Prostate gland (tissue), 2 donors: ENCODE measurements around the gene ADAMTS14. TPM values are rescaled to one million over a fixed set of nuclear protein-coding genes. Genes with fewer than 3 reads are reported as not detected.
"Not testable (repeated sequence)": the region's sequence is repeated elsewhere in the genome, so short reads cannot be mapped to it uniquely, and the experiment has no call there.

Source experiments
- DNase-seq: peaks from one replicate; pipeline ENCODE4 v3.0.0-alpha.2; 2019; ENCODE audit warnings: low spot score
- H3K27ac ChIP-seq, 2 donors: fragments of 200-600 bp; sonication (generic); 2 replicates each; pipeline ENCODE4 v1.5.1; 2017 to 2019
- H3K27me3 ChIP-seq: fragments of 200-600 bp; sonication (generic); replicated peaks from 2 replicates; pipeline ENCODE4 v1.5.1; 2019; ENCODE audit not compliant: insufficient read depth
- H3K36me3 ChIP-seq, 2 donors: fragments of 200-600 bp; sonication (generic); 1 replicate in 1 of 2; 2 replicates in 1 of 2; pipeline versions ENCODE4 v1.5.1 to v1.8.1; 2017 to 2019
- H3K4me1 ChIP-seq: fragments of 200-600 bp; sonication (generic); replicated peaks from 2 replicates; pipeline ENCODE4 v1.5.1; 2019
- H3K4me3 ChIP-seq, 2 donors: fragments of 200-600 bp; sonication (generic); 2 replicates each; pipeline ENCODE4 v1.5.1; 2017 to 2019
- H3K9me3 ChIP-seq: fragments of 200-600 bp; sonication (generic); 2 replicates; pipeline ENCODE4 v1.5.1; 2017
- POLR2A ChIP-seq: fragments of 450-650 bp; IDR thresholded peaks from one replicate; pipeline ENCODE4 v1.6.1; 2016; ENCODE audit warnings: antibody characterized with exemption, mild to moderate bottlenecking
- POLR2AphosphoS5 ChIP-seq: sonication (generic); formaldehyde crosslinking; IDR thresholded peaks from one replicate; pipeline ENCODE4 v1.6.1; 2017; ENCODE audit warnings: antibody characterized with exemption
- WGBS: methylation state at CpG from one replicate; pipeline ENCODE4 v1.1.5; 2018; 5-methylcytosine and 5-hydroxymethylcytosine counted together
- intact Hi-C: fragments of 100-400 bp; cut with DNase I; formaldehyde crosslinking; loops from one replicate; pipeline ENCODE4 v1.14.2; 2022
- total RNA-seq, 2 donors: library from RNA; depleted of rRNA; stranded (reverse); fragments of >200 nt; gene quantifications; one replicate each; pipeline ENCODE4 v1.1.0, GENCODE V29; 2016
- TF ChIP-seq, protein P1 (sequence below), 4 experiments: fragments of 200-600 bp in 2 of 4; fragments of 450-650 bp in 2 of 4; sonication (generic) in 2 of 4; IDR thresholded peaks; 1 replicate in 3 of 4; 2 replicates in 1 of 4; pipeline ENCODE4 v1.5.1; 2016 to 2019; ENCODE audit warnings: antibody characterized with exemption in 4 of 4, mild to moderate bottlenecking in 2 of 4, moderate library complexity in 2 of 4

Gene ADAMTS14
- total RNA-seq, 2 donors from 2014 or later: 0.28 TPM; not detected in 1

GRCh38 chr10:70762441-70763175, 90.3 kb downstream of the ADAMTS14 start:
- WGBS: 86% methylated on average over 7 of the region's 7 CpGs
- Histone ChIP-seq H3K9me3 (no peaks in the 10 kb centered on the region), H3K27me3 (no peaks in the 10 kb centered on the region), H3K27ac (no peak overlapping the region), H3K36me3 (no peaks in the 10 kb centered on the region), H3K4me1 (no peaks in the 10 kb centered on the region), H3K4me3 (no peak overlapping the region)
- no peak for TF ChIP-seq POLR2AphosphoS5
- TF ChIP-seq POLR2A: no peak
- TF ChIP-seq, protein P1, sequence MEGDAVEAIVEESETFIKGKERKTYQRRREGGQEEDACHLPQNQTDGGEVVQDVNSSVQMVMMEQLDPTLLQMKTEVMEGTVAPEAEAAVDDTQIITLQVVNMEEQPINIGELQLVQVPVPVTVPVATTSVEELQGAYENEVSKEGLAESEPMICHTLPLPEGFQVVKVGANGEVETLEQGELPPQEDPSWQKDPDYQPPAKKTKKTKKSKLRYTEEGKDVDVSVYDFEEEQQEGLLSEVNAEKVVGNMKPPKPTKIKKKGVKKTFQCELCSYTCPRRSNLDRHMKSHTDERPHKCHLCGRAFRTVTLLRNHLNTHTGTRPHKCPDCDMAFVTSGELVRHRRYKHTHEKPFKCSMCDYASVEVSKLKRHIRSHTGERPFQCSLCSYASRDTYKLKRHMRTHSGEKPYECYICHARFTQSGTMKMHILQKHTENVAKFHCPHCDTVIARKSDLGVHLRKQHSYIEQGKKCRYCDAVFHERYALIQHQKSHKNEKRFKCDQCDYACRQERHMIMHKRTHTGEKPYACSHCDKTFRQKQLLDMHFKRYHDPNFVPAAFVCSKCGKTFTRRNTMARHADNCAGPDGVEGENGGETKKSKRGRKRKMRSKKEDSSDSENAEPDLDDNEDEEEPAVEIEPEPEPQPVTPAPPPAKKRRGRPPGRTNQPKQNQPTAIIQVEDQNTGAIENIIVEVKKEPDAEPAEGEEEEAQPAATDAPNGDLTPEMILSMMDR (IDR thresholded peaks at IDR 0.05): no peak
- DNase-seq: no peak
- intact Hi-C loops: no loop called here

- intact Hi-C loops: no loop called here
- Histone ChIP-seq H3K27ac (no peak overlapping the region), H3K4me3 (no peak overlapping the region), H3K4me1 (no peaks in the 10 kb centered on the region), H3K36me3 (no peaks in the 10 kb centered on the region), H3K27me3 (no peaks in the 10 kb centered on the region), H3K9me3 (no peaks in the 10 kb centered on the region)
- DNase-seq: no peak
- 69% methylated on average over 3 of the region's 3 CpGs for WGBS
- no peak for TF ChIP-seq POLR2AphosphoS5
- TF ChIP-seq, protein P1 (IDR thresholded peaks at IDR 0.05): no peak
- no peak for TF ChIP-seq POLR2A
Observed at GRCh38 chr10:70763567-70763966, 91.3 kb downstream of the ADAMTS14 start.

DNA sequence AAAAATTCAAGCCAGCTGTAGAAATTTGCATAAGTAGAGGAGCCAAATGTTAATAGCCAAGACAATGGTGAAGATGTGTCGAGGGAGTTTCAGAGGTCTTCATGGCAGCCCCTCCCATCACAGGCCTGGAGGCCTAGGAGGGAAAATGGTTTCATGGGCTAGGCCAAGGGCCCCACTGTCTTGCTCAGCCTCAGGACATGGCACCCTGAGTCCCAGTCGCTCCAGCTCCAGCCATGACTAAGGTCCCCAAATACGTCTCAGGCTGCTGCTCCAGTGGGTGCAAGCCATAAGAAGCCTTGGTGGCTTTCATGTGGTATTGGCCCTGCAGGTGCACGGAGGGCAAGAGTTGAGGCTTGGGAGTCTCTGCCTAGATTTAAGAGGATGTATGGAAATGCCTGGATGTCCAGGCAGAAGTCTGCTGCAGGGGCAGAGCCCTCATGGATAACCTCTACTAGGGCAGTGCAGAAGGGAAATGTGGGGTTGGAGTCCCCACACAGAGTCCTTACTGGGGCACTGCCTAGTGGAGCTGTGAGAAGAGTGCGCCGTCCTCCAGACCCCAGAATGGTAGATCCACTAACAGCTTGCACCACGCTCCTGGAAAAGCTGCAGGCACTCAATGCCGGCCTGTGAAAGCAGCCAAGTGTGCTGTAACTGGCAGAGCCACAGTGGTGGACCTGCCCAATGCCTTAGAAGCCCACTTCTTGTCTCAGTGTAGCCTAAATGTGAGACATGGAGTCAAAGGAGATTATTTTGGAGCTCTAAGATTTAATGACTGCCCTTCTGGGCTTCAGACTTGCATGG, 93.7 kb downstream of the ADAMTS14 start:
- no peaks in the 10 kb centered on the region for H3K27me3 ChIP-seq
- WGBS: 96% methylated on average over 8 of the region's 8 CpGs
- H3K27ac ChIP-seq: no peak overlapping the region
- intact Hi-C loops: no loop called here
- DNase-seq: no peak
- TF ChIP-seq POLR2A: no peak
- no peak for TF ChIP-seq POLR2AphosphoS5
- TF ChIP-seq, protein P1 (IDR thresholded peaks at IDR 0.05): no peak
- no peaks in the 10 kb centered on the region for H3K4me1 ChIP-seq
- no peak overlapping the region for H3K4me3 ChIP-seq
- no peaks in the 10 kb centered on the region for H3K36me3 ChIP-seq
- no peaks in the 10 kb centered on the region for H3K9me3 ChIP-seq

- H3K27me3 ChIP-seq, H3K36me3 ChIP-seq, H3K9me3 ChIP-seq, H3K4me1 ChIP-seq, H3K4me3 ChIP-seq, H3K27ac ChIP-seq, DNase-seq, intact Hi-C loops: not testable (repeated sequence)
- 66% methylated on average over 6 of the region's 6 CpGs for WGBS
Observed at GRCh38 chr10:70768026-70768685, 95.8 kb downstream of the ADAMTS14 start.

DNA sequence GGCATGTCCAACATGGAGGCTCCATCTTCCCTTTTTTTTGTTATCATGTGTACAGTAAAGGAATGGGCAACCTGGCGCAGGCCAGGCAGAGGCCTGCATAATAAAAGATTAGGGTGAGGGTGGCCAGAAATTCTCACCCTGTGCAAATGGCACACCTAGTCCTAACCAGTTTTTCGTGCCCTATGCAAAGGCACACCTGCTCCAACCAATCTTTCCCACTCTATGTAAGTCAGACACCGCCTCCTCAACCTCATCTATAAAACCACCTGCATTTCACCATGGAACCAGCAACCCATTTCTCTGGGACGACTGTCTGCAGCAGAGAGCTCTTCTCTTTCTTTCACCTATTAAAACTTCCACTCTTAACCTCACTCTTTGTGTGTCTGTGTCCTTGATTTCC, 96.8 kb downstream of the ADAMTS14 start:
- Histone ChIP-seq H3K9me3 (no peaks in the 10 kb centered on the region), H3K4me1 (no peaks in the 10 kb centered on the region), H3K27me3 (no peaks in the 10 kb centered on the region), H3K36me3 (no peaks in the 10 kb centered on the region), H3K27ac (no peak overlapping the region), H3K4me3 (no peak overlapping the region)
- no peak for TF ChIP-seq POLR2A
- TF ChIP-seq POLR2AphosphoS5: no peak
- TF ChIP-seq, protein P1 (IDR thresholded peaks at IDR 0.05): no peak
- WGBS: 73% methylated on average over 4 of the region's 4 CpGs
- DNase-seq: no peak
- intact Hi-C loops: no loop called here
